GM21381 (cell line): ENCODE results near the gene KSR1.
A peak's percentile ranks its signal among the peaks of the same experiment; 100 is the strongest.
"Not testable (repeated sequence)": the region's sequence is repeated elsewhere in the genome, so short reads cannot be mapped to it uniquely, and the experiment has no call there.

Experiments used
- ATAC-seq: cut with Tn5 transposase; IDR thresholded peaks from one replicate; pipeline ENCODE4 v1.9.1; 2021; ENCODE audit warnings: mild to moderate bottlenecking, moderate library complexity; ENCODE audit not compliant: unreplicated experiment

KSR1 gene

DNA sequence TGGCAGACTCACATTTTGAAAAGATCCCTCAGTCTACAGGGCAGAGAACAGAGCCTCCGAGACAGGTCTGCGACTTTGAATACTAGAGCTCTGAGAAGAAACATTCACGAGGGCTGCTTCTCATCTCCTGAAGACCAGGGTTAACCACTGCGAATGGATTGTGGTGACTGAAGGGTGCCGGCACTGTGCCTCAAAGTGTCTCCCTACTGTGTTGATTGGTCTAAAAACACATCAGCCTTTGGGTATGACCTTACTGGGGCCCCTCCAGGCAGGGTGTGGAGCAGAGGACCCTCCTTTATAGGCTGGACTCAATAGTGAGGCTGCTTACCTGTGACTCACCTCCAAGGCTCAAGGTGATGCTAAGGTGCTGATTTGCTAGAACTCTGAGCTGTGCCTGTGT, 172.1 kb downstream of the KSR1 start:
- no peak for ATAC-seq

DNA sequence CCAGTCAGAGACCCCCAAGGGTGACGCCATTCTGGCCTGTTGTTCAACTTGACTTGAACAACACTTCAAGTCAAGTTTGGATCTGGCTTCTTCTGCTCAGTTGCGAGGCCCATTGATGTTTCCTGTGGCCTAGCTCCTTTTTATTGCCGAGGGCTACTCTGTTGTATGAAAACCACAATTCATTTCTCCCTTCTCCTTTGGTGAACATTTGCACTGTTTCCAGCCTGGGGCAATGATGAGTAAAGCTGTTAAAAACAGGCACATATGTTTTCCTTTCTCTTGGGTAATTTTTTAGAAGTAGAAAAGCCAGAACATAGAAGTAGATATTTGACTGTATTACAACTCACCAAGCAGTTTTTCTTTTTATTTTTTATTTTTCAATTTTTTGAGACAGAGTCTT, 173.0 kb downstream of the KSR1 start:
- not testable (repeated sequence) for ATAC-seq

DNA sequence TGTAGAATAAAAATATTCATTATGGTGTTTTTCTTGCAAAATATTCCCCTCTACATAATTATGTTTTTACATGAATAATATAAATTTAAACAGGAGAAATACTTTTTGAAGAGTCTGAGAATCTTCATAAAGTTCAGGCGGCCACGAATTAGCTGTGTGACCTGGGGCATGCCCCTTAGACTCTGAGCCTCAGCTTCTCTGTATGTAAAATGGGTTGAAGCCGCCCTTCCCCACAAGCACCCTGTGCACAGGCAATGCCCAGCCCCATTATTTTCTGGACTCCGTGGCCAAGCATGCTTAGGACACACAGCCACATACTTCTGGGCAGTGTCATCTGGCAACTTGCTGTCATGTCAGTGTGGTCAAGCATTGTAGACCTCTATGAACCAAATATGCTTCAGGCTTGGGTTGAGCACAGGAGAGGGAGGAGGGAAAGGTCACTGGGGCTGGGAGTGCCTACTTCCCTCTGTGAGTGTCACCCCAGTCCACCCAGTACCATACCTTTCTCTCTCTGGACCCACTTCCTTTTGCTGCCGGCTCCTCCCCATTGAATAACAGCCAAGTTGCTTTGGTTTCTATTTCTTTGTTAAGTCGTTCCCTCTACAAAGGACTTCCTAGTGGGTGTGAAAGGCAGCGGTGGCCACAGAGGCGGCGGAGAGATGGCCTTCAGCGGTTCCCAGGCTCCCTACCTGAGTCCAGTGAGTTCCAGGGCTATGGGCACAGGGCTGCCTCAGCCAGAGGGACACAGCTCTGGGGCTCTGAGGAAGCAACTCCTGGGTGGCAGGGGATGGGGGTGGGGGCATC, 174.6 kb downstream of the KSR1 start, which contains the start of gene LGALS9:
LGALS9 (plus strand) TSS at position 582 of the 804 bp plus-strand sequence; CDS start at position 660, 78 bp downstream.
- peak; percentile 55 for ATAC-seq

DNA sequence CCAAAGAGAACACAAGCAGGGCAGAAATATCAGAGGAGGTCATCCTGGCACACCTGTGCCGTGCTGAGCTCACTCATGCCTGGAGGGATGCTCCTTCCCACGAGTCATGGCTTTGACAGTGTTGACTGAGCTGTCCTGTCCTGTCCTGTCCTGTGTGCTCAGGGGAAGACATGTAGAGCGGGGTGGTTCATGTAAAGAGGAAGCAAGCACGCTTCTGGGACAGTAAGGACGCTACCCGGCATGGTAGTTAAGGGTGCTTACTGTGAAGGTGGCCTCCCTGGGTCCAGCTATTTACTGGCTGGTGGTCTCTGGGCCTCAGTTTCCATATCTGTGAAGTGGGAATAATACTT, 175.1 kb downstream of the KSR1 start:
- ATAC-seq = peak; percentile 34

DNA sequence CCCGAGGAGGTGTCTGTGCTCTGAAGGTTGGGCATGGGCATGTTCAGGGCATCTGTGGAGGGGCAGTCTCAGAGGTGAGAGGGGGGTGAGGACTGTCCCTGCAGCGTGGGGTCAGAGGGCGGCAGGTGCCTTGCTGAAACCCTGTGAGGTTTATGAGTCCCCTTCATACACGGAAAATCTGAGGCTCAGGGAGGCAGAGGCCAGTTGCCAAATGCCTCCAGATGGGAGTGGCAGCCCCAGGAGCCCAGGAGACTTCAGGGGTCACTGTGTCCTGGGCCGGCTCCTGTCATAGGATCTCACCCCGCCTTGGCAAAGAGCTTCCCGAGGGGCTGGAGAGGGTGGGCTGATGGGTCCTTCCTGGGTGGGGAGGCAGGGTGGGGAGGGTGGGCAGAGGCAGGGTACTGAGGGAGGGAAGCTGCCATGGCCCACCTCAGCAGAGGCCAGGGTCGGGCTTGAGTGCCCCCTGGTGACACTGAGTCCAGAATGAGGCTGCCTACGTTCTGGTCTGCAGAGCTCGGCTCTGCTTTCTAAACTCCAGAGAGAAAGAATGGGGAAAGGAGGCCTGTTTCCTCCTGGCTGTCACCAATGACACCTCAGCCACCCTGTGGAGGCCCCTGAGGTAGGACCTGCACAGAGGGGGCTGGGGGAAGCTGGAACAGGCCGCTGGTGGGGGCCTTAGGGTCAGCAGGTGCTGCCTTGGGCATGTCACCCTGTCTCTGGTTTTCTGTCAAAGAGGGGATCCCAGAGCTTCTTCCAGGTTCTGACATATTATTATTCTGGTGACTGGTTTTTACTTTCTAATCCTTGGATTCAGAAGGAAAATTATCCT, 175.9 kb downstream of the KSR1 start:
- no peak for ATAC-seq

DNA sequence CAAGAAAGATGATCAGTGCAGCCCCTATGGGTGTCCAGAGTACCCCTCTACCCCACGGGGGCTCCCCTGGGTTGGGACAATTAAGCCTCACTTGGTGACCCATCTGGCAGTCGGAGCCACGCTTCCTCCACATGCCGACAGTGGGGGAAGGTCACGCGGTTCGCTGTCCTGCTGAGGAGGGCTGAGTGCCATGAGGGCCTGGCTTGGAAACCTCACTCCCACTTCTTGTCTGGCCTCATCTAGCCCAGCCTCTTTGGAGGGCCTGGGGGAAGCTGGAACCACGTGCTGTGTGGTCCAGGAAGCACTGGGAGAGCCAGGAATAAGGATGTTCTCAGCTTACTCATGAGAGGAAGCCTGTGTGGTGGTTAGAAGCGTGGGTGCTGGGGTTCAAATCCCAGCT, 176.5 kb downstream of the KSR1 start:
- not testable (repeated sequence) for ATAC-seq

DNA sequence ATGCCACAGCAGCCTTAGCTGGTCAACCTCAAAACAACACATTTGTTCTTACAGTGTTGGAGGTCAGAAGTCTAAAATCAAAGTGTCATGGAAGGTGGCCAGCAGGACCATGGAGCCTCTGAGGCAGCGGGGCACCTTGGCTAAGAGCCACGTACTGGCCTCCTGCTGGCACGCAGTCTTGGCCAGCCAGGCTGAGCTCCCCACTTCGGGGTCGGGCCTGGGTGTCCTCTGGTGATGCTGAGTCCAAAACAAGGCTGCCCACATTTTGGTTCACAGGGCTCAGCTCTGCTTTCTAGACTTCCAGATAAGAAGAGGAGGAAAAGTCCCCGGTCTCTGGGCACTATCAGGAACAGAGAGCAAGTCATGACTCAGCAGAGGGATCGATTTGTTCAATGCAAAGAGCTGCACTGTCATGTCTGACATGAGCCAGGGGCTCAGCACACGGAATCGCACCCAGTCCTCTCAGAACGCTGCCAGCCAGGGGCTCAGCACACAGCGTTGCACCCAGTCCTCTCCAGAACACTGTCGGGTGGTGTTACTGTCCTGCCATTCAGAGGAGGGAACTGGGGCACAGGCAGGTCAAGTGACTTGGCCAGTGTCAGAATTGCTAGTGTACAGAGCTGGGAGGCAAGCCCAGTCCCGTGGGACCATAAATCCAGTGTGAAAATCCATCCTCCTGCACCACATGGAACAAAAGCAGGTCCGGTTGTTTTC, 177.2 kb downstream of the KSR1 start:
- no peak for ATAC-seq

DNA sequence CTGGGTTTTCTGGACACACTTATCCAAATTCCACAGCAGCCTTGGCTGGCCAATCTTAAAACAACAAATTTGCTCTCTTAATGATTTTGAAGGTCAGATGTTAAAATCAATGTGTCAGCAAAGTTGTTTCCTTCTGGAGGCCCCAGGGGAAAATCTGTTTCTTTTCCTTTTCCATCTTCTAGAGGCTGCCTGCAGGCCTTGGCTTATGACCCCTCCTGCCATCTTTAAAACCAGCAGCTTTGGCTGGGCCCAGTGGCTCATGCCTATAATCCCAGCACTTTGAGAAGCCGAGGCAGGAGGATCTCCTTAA, 177.7 kb downstream of the KSR1 start:
- ATAC-seq = no peak

DNA sequence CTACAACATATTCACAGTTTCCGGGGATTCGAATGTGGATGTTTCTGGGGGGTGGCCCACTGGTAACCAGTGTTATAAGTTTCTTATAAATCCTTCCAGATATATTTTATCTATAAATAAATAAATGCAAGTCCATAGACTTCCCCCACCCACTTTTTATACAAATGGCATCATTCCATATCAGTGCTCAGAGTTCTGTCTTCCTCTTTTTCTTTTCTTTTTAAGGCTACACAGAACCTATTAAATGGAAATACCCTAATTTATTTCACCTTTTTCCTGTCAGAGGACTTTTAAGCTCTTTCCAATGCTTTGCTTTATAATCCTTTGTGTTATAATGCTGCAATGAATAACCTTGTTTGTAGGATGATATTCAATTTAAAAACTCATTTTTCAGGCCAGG, 178.5 kb downstream of the KSR1 start:
- ATAC-seq = no peak

DNA sequence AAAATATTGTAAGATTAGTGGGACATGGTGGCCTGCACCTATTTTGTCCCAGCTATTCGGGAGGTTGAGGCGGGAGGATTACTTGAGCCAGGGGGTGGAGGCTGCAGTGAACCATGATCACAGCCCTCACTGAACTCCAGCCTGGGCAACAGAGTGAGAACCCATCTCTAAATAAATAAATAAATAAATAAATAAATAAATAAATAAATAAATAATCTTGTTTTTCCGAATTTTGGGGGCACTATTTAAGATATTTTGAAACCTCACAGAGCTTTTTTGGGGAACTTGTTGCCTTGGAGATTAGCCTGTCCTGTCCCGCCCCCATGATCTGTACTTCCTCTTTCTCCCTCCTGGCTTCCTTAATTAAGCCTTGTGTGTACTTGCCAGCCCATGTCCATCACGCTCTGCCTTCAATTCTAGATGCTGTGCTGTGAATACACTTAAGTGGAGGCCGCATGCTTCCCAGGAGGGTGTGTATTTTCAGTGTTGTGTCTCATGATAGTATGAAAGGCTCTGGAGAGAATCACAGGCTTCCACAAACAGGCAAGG, 179.1 kb downstream of the KSR1 start:
- no peak for ATAC-seq

DNA sequence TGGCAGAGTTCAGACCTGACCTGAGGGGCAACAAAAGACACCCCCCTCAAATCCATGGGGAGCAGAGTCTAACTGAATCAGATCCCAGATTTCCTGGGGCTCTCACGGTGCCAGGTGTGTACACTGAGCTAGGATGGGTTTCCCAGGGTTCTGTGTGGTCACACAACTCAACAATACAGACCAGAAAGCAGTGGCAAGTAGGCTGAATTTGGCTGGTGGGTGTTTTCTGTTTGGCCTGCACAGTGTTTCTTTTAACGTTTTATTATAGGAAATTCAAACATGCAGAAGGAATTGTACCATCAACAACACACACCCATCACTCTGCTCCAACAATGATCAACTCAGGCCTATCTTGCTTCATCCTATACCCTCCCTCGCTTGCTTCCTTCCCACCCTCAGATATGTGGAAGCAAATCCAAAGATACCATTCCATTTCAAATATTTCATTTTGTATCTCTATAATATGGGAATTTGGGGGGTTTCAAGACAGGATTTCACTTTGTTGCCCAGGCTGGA, 179.8 kb downstream of the KSR1 start:
- not testable (repeated sequence) for ATAC-seq

DNA sequence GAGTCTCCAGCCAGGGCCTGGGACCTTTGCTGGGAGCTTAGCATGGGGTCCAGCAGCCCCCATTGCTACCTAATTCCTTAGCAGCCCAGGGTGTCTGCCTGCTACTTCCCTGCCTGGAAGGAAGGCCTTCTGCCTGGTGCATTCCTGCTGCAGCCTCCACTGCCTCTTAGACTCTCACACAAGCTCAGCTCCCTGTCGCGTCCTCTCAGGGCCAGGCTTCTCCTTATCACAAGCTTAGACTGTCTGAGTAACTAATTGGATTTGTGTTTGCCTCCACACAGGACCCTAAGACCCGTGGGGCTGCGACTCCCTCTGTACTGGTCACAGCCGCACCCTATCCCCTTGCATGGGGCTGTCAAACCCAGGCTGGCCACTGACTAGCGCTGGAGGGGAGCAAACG, 181.6 kb downstream of the KSR1 start:
- ATAC-seq = not testable (repeated sequence)

DNA sequence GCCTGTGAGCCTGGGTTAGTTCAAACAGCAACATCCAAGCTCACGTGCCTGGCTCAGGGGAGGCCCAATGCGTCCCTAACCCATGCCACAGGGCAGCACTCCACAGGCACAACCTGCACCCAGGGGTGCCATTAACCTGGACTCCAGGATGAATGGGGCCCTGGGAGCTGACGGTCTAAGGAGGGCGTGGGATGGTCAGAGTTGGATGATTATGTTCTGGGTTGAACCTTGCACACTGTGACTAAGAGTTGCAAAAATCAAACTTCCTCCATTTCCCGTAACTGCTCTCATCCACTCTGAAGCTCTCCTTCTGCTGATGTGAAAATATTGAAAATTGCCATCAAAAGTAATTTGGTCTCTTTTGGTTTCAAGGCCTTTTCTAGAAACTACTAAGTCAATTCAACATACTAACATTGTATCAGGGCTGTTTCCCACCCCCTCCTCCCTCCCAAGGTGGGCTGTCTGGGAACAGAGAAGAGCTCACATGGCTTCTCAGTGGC, 182.2 kb downstream of the KSR1 start:
- ATAC-seq = not testable (repeated sequence)

DNA sequence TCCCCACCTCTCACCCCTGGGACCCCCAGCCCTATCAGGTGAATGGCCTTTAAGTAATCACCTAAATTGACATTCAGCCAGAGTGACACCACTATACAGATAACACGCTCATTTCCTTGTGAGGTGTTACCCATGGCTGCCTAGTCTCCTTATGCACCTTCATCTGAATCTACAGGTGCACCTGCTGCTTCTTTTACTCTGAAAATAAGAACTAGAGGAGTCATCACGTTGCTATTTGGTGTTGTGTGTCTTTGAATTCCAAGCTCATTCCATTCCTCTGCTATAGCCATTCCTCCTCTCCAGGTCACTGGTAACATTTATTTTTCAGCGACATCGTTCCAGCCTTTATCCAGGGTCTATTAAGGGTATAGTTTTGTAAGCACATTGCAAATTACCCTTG, 184.5 kb downstream of the KSR1 start:
- ATAC-seq = no peak

DNA sequence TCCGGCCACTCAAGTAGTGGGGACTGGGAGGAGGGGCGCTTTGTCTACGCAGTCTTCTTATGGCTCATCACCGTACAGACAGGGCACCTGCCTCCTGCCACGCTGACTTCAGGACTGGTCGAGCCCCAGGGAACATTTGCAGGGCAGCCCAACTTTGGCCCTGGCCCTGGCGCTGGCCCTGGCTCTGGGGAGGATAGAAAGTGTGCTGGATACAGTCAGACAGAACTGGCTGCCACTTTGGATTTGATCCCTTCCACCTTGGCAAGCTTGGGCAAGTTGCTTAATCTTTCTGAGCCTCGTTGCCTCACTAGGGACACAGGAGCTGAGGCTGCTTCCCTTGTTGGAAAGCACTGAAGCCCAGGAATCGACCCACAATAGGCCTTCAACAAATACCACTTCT, 188.3 kb downstream of the KSR1 start:
- ATAC-seq = no peak

DNA sequence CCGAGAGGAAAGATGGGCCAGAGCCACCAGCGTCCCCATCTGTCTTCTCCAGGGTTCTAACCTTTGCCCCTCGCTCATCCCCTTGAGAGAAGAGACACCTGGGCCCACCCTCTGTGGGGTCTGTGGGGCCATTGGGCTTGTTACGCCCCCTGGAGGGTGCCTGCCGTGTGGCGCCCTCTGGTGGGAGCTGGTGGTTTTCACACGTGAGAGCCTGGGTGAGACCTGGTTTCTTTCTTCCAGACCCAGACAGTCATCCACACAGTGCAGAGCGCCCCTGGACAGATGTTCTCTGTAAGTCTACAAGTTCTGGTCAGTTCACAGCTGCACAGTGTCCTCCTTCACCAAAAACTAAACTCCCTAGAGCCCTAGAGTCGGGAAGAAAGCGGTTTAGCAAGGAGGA, 189.4 kb downstream of the KSR1 start:
- ATAC-seq = not testable (repeated sequence)

DNA sequence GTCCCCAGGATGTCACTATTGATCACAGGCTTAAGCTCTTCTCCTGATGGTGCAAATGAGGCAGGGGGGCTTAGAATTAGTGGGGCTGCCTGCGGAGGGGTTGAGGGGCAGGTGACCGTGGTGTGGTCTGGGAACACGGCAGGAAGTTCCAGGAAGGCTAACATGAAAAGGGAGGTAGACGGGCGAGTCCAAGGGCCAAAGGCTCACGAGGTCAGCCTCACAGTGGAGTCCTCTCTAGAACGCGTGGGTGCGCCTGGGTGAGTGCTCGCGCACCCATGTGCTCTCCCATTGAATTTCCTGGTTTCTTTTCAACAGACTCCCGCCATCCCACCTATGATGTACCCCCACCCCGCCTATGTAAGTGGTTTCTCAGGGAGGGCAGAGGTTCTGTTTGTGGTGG, 190.0 kb downstream of the KSR1 start:
- no peak for ATAC-seq

DNA sequence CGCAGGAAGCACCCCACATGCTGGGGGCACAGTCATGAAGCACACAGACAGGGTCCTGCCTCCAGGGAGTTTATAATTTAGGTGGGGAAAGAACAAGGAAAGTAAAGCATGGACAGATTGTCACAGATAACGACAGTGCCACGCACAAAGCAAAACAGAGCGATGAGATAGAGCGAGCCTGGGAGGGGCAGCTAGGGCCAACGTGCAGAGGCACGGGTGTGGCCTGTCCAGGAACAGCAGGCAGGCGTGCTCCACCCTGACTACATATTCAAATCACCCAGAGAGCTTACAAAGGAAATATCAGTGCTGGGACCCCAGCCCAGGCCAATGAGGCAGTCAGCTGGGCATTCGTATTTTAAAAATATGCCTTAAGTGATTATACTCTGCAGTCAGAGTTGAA, 191.5 kb downstream of the KSR1 start:
- no peak for ATAC-seq

DNA sequence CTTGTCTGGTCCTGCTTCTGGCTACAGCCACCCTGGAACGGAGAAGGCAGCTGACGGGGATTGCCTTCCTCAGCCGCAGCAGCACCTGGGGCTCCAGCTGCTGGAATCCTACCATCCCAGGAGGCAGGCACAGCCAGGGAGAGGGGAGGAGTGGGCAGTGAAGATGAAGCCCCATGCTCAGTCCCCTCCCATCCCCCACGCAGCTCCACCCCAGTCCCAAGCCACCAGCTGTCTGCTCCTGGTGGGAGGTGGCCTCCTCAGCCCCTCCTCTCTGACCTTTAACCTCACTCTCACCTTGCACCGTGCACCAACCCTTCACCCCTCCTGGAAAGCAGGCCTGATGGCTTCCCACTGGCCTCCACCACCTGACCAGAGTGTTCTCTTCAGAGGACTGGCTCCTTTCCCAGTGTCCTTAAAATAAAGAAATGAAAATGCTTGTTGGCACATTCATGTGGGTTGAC, 192.9 kb downstream of the KSR1 start:
- ATAC-seq = not testable (repeated sequence)

DNA sequence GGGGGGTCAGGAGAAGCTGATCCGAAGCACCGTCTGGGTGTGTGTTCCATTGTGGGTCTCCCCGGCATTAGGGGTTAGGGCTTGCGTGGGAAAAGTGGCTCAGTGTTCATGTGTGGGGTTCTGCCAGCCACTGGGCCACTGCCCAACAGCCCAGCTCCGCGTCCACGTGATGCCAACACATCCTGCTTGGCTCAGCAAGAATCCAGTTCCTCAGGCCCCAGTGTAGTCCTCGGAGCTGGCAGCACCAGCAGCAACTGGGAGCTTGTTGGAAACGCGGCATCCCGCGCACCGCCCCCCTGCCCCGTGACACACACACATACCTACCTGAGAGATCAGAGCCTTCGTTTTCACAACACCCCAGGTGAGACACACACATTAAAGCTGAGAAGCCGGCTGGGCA, 193.7 kb downstream of the KSR1 start:
- no peak for ATAC-seq

DNA sequence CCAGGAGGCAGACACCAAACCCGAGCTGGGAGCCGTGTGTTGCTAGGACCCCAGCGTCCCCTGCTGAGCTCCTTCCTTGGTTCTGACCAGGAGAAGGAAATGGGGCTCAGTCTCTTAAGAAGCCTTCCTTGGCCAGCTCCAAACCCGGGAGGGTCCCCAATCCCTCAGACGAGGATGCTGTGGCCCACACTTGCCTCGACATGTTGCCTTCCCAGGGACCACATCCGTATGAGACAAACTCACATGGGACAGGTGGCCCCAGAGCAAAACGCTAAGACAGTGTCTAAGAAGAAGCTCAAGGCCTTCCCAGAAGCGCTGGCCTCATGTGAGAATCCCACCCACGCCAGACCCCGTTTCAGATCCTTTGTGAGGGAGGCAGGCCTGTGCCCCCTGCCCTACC, 194.6 kb downstream of the KSR1 start:
- ATAC-seq = no peak
